HEK293 (cell line): ENCODE data around the gene IGDCC3.
A peak's percentile ranks its signal among the peaks of the same experiment; 100 is the strongest.

Experiments
- CTCF ChIA-PET: fragments of 350-600 bp; formaldehyde crosslinking; extraction: SDS; loops from one replicate; lab custom pipeline; 2021; ENCODE audit warnings: antibody characterized with exemption; lab: Yijun Ruan, JAX
- POLR2A ChIA-PET: fragments of 300-600 bp; formaldehyde crosslinking; extraction: SDS; loops from one replicate; lab custom pipeline; 2020; ENCODE audit warnings: antibody characterized with exemption, inconsistent platforms; lab: Yijun Ruan, JAX
- H3K27ac ChIP-seq: fragments of 200-500 bp; sonication (Bioruptor generic); 2 replicates; pipeline ENCODE4 v1.5.1; 2014; ENCODE audit warnings: low read depth, low read length, control low read depth, inconsistent platforms; ENCODE audit errors: extremely low read depth
- H3K36me3 ChIP-seq, 2 experiments: fragments of 200-500 bp in 1 of 2; sonication (Bioruptor generic) in 1 of 2; 1 replicate in 1 of 2; 2 replicates in 1 of 2; pipeline ENCODE4 v1.5.1; 2014 to 2017; ENCODE audit warnings: inconsistent platforms in 2 of 2, low read length in 2 of 2; ENCODE audit not compliant: control insufficient read depth in 2 of 2, insufficient read depth in 1 of 2
- H3K4me1 ChIP-seq: fragments of 200-500 bp; sonication (Bioruptor generic); 2 replicates; pipeline ENCODE4 v1.5.1; 2014; ENCODE audit warnings: mild to moderate bottlenecking, low read length, inconsistent platforms; ENCODE audit not compliant: control insufficient read depth, insufficient read depth
- H3K4me3 ChIP-seq: 2 replicates; pipeline ENCODE4 v1.5.1; 2011; ENCODE audit warnings: low read depth, mild to moderate bottlenecking, control low read depth, low read length, moderate library complexity
- H3K9me3 ChIP-seq: fragments of 200-500 bp; sonication (Bioruptor generic); 2 replicates; pipeline ENCODE4 v1.5.1; 2014; ENCODE audit warnings: low read depth, low read length, inconsistent platforms; ENCODE audit not compliant: control insufficient read depth, insufficient read depth
- BCL11B ChIP-seq: fragments of 450-650 bp; formaldehyde crosslinking; IDR thresholded peaks from 2 replicates; pipeline ENCODE4 v1.5.1; 2016; ENCODE audit warnings: low read depth, missing biosample characterization, missing genetic modification characterization
- EGR2 ChIP-seq: fragments of 450-650 bp; formaldehyde crosslinking; IDR thresholded peaks from 2 replicates; pipeline ENCODE4 v1.5.1; 2016; ENCODE audit warnings: low read depth, missing biosample characterization, missing genetic modification characterization
- FEZF1 ChIP-seq: fragments of 450-650 bp; formaldehyde crosslinking; IDR thresholded peaks from 2 replicates; pipeline ENCODE4 v1.5.1; 2016; ENCODE audit warnings: missing biosample characterization, missing genetic modification characterization
- HOXC10 ChIP-seq: sonication (generic); formaldehyde crosslinking; IDR thresholded peaks from 2 replicates; pipeline ENCODE4 v1.8.1; 2023; ENCODE audit warnings: mild to moderate bottlenecking, missing genetic modification reagents
- ZFHX2 ChIP-seq: fragments of 450-650 bp; formaldehyde crosslinking; conservative IDR thresholded peaks from 2 replicates; pipeline ENCODE4 v1.5.1; 2016; ENCODE audit warnings: missing biosample characterization, missing genetic modification characterization
- ZNF133 ChIP-seq: fragments of 450-650 bp; formaldehyde crosslinking; IDR thresholded peaks from 2 replicates; pipeline ENCODE4 v1.5.1; 2016; ENCODE audit warnings: missing biosample characterization, missing genetic modification characterization
- ZNF211 ChIP-seq: fragments of 450-650 bp; formaldehyde crosslinking; IDR thresholded peaks from 2 replicates; pipeline ENCODE4 v1.5.1; 2016; ENCODE audit warnings: low read depth, missing biosample characterization, missing genetic modification characterization
- ZNF335 ChIP-seq: fragments of 450-650 bp; formaldehyde crosslinking; conservative IDR thresholded peaks from 2 replicates; pipeline ENCODE4 v1.5.1; 2016; ENCODE audit warnings: missing biosample characterization, missing genetic modification characterization
- ZNF560 ChIP-seq: fragments of 450-650 bp; formaldehyde crosslinking; IDR thresholded peaks from 2 replicates; pipeline ENCODE4 v1.5.1; 2017; ENCODE audit warnings: missing biosample characterization, missing genetic modification characterization, borderline replicate concordance
- ZNF664 ChIP-seq: fragments of 450-650 bp; formaldehyde crosslinking; IDR thresholded peaks from 2 replicates; pipeline ENCODE4 v1.5.1; 2016; ENCODE audit warnings: missing biosample characterization, missing genetic modification characterization
- ZNF785 ChIP-seq: fragments of 450-650 bp; formaldehyde crosslinking; IDR thresholded peaks from 2 replicates; pipeline ENCODE4 v1.5.1; 2016; ENCODE audit warnings: missing biosample characterization, missing genetic modification characterization
- ZNF830 ChIP-seq: fragments of 450-650 bp; IDR thresholded peaks from 2 replicates; pipeline ENCODE4 v1.5.0; 2018; ENCODE audit warnings: missing biosample characterization, missing genetic modification characterization, low read depth, mild to moderate bottlenecking, moderate library complexity
- TF ChIP-seq, protein P1 (sequence below): fragments of 450-650 bp; formaldehyde crosslinking; IDR thresholded peaks from 2 replicates; pipeline ENCODE4 v1.5.1; 2016; ENCODE audit warnings: missing biosample characterization, missing genetic modification characterization
- TF ChIP-seq, protein P2 (sequence below): fragments of 450-650 bp; formaldehyde crosslinking; IDR thresholded peaks from 2 replicates; pipeline ENCODE4 v1.5.1; 2016; ENCODE audit warnings: missing biosample characterization, missing genetic modification characterization
- TF ChIP-seq, protein P3 (sequence below): fragments of 450-650 bp; formaldehyde crosslinking; IDR thresholded peaks from 2 replicates; pipeline ENCODE4 v1.5.1; 2017; ENCODE audit warnings: missing biosample characterization, missing genetic modification characterization
- TF ChIP-seq, protein P4 (sequence below): fragments of 450-650 bp; formaldehyde crosslinking; IDR thresholded peaks from 2 replicates; pipeline ENCODE4 v1.5.1; 2016; ENCODE audit warnings: missing biosample characterization, missing genetic modification characterization
- TF ChIP-seq, protein P5 (sequence below): fragments of 450-650 bp; formaldehyde crosslinking; IDR thresholded peaks from 2 replicates; pipeline ENCODE4 v1.5.1; 2016; ENCODE audit warnings: missing biosample characterization, missing genetic modification characterization

Gene IGDCC3

DNA sequence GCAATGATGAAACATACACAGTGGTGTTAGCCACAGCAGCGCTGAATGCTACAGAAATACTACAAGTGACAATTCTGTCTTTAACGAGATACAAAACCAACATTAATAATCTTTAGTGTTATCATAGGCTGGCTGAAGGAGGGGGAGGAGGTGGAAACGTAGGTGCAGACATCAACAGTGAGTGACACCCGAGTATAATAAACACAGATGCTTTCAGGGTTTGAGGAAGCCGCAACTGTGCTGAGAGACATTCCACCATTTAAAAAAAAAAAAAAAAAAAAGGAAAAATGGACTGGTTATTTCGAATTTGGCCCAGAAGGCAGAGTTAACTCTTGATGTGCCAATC, 4.3 kb upstream of the IGDCC3 start:
- ChIA-PET POLR2A (interaction anchor here (0.7 to 2.0 kb wide), 3 partner anchors 59 to 194 kb away, joined by 3 to 8 read pairs (median 3); partner anchors contain the start of gene RNU5B-1), CTCF (interaction anchor here (0.7 to 17.3 kb wide), 5 partner anchors 14 to 85 kb away, joined by 3 to 454 read pairs (median 4); no protein-coding TSS in a partner anchor)
- Histone ChIP-seq H3K27ac (no peak overlapping the region), H3K9me3 (no peaks in the 10 kb centered on the region), H3K4me1 (peaks cover 22% of the 10 kb centered on the region), H3K36me3 (no peaks in the 10 kb centered on the region), H3K4me3 (no peak overlapping the region)
- TF ChIP-seq ZNF133 (tag by site-specific recombination) (no peak), BCL11B (tag by site-specific recombination) (no peak), ZNF335 (0 out of 2 replicates have a peak, but pooled peaks have one; percentile 24), EGR2 (tag by site-specific recombination) (peak; percentile 90), ZFHX2 (tag by site-specific recombination) (peak; percentile 75)
- TF ChIP-seq, protein P1, sequence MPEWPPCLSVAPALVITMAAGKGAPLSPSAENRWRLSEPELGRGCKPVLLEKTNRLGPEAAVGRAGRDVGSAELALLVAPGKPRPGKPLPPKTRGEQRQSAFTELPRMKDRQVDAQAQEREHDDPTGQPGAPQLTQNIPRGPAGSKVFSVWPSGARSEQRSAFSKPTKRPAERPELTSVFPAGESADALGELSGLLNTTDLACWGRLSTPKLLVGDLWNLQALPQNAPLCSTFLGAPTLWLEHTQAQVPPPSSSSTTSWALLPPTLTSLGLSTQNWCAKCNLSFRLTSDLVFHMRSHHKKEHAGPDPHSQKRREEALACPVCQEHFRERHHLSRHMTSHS (tag by site-specific recombination): no peak
- TF ChIP-seq, protein P2, sequence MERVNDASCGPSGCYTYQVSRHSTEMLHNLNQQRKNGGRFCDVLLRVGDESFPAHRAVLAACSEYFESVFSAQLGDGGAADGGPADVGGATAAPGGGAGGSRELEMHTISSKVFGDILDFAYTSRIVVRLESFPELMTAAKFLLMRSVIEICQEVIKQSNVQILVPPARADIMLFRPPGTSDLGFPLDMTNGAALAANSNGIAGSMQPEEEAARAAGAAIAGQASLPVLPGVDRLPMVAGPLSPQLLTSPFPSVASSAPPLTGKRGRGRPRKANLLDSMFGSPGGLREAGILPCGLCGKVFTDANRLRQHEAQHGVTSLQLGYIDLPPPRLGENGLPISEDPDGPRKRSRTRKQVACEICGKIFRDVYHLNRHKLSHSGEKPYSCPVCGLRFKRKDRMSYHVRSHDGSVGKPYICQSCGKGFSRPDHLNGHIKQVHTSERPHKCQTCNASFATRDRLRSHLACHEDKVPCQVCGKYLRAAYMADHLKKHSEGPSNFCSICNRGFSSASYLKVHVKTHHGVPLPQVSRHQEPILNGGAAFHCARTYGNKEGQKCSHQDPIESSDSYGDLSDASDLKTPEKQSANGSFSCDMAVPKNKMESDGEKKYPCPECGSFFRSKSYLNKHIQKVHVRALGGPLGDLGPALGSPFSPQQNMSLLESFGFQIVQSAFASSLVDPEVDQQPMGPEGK (tag by site-specific recombination): no peak
- TF ChIP-seq, protein P3, sequence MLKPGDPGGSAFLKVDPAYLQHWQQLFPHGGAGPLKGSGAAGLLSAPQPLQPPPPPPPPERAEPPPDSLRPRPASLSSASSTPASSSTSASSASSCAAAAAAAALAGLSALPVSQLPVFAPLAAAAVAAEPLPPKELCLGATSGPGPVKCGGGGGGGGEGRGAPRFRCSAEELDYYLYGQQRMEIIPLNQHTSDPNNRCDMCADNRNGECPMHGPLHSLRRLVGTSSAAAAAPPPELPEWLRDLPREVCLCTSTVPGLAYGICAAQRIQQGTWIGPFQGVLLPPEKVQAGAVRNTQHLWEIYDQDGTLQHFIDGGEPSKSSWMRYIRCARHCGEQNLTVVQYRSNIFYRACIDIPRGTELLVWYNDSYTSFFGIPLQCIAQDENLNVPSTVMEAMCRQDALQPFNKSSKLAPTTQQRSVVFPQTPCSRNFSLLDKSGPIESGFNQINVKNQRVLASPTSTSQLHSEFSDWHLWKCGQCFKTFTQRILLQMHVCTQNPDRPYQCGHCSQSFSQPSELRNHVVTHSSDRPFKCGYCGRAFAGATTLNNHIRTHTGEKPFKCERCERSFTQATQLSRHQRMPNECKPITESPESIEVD (tag by site-specific recombination): peak; percentile 52; the same call in 1 of the 2 replicates

DNA sequence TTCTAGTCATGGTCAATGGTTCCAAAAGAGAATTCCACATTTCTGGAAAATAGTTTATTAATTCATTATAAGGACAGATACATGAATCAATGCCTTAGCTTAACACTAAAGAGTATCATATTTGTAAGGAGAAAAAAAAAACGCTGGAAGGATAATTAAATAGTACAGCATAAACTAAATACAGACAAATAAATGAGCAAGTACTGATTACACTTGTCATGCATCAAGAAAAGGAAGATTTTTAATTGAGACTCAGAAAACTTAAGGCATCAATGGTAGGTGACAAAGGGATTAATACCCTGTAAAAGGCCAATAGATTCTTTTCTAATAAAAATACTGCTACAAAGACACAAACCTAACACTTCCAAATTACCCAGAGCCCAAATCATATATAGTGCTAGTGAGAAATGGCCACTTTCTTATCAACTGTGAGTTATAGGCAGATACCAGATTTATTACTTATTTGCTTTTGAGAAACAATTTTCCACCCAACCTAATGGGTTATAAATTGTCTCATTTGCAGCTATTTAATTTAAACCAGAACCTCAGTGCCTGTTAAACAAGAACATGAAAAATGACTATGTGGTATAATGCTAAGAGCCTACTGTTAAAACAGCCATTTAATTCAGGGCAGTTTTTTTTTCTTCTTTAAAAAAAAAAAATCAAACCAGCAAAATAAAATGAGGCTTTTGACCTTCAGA, 3.8 kb upstream of the IGDCC3 start:
- H3K4me3 ChIP-seq: no peak overlapping the region
- ChIA-PET CTCF (interaction anchor here (0.7 to 17.3 kb wide), 5 partner anchors 20 to 84 kb away, joined by 3 to 454 read pairs (median 3); no protein-coding TSS in a partner anchor), POLR2A (interaction anchor here (0.6 kb wide), 1 partner anchor 15 kb away, joined by 3 read pairs; no protein-coding TSS in a partner anchor)
- no peaks in the 10 kb centered on the region for H3K9me3 ChIP-seq
- TF ChIP-seq ZNF560 (tag by site-specific recombination): no peak
- no peak for TF ChIP-seq ZNF211
- TF ChIP-seq FEZF1 (tag by site-specific recombination): peak; percentile 27; the same call in 1 of the 2 replicates
- TF ChIP-seq, protein P4, sequence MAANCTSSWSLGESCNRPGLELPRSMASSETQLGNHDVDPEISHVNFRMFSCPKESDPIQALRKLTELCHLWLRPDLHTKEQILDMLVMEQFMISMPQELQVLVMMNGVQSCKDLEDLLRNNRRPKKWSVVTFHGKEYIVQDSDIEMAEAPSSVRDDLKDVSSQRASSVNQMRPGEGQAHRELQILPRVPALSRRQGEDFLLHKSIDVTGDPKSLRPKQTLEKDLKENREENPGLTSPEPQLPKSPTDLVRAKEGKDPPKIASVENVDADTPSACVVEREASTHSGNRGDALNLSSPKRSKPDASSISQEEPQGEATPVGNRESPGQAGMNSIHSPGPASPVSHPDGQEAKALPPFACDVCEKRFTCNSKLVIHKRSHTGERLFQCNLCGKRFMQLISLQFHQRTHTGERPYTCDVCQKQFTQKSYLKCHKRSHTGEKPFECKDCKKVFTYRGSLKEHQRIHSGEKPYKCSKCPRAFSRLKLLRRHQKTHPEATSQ (tag by site-specific recombination): no peak
- TF ChIP-seq ZNF830 (tag by site-specific recombination): no peak
- no peak for TF ChIP-seq ZNF785 (tag by site-specific recombination)
- TF ChIP-seq, protein P3 (tag by site-specific recombination): peak; percentile 81
- TF ChIP-seq, protein P5, sequence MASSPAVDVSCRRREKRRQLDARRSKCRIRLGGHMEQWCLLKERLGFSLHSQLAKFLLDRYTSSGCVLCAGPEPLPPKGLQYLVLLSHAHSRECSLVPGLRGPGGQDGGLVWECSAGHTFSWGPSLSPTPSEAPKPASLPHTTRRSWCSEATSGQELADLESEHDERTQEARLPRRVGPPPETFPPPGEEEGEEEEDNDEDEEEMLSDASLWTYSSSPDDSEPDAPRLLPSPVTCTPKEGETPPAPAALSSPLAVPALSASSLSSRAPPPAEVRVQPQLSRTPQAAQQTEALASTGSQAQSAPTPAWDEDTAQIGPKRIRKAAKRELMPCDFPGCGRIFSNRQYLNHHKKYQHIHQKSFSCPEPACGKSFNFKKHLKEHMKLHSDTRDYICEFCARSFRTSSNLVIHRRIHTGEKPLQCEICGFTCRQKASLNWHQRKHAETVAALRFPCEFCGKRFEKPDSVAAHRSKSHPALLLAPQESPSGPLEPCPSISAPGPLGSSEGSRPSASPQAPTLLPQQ (tag by site-specific recombination): no peak
- TF ChIP-seq HOXC10: no peak
- TF ChIP-seq ZNF664 (tag by site-specific recombination): peak; percentile 95
- H3K4me1 ChIP-seq: peaks cover 22% of the 10 kb centered on the region
- no peak overlapping the region for H3K27ac ChIP-seq
- H3K36me3 ChIP-seq: no peaks in the 10 kb centered on the region
